NCI-H146 (cell line): ENCODE results near the gene PDE6G.

Experiments used
- DNase-seq: peaks from one replicate; lab custom pipeline; 2025; lab: John Stamatoyannopoulos, UW

PDE6G gene

GRCh38 chr17:81662002-81662401, 5.7 kb upstream of the PDE6G start:
- no peak for DNase-seq

DNA sequence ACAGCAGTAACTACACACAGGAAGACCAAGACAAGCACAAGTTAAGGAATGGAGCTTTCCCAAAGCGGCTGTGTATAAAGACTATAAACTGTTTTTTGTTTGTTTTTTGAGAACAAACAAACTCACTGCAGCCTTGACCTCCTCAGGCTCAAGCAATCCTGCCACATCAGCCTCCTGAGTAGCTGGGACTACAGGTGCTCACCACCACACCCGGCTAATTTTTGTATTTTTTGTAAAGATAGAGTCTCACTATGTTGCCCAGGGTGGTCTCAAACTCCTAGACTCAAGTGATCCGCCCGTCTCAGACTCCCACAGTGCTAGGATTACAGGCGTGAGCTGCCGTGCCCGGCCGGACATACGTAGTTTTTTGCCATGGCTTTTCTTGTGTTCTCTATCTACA, 4.1 kb upstream of the PDE6G start:
- no peak for DNase-seq

GRCh38 chr17:81659038-81659437, 2.7 kb upstream of the PDE6G start:
- no peak for DNase-seq

DNA sequence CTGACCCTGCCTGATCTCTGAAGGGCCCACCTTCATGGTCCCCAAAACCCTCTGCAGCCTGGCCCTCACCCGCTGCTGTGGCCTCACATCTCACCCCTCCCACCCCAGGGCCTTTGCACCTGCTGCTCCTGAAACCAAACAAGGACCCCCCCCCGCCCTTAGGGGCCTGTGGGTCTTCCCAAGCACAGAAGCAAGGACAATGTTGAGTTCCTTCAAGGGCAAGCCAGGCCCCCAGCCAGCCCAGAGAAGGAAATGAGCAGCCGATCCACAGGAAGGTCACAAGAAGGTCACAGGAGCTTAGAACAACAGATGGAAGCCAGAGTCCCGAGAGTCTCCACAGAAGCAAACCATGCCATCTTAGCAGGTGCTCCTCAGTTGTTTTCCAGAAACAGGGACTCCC, 493 bp upstream of the PDE6G start:
- no peak for DNase-seq

GRCh38 chr17:81655378-81656117, 794 bp downstream of the PDE6G start:
- no peak for DNase-seq

DNA sequence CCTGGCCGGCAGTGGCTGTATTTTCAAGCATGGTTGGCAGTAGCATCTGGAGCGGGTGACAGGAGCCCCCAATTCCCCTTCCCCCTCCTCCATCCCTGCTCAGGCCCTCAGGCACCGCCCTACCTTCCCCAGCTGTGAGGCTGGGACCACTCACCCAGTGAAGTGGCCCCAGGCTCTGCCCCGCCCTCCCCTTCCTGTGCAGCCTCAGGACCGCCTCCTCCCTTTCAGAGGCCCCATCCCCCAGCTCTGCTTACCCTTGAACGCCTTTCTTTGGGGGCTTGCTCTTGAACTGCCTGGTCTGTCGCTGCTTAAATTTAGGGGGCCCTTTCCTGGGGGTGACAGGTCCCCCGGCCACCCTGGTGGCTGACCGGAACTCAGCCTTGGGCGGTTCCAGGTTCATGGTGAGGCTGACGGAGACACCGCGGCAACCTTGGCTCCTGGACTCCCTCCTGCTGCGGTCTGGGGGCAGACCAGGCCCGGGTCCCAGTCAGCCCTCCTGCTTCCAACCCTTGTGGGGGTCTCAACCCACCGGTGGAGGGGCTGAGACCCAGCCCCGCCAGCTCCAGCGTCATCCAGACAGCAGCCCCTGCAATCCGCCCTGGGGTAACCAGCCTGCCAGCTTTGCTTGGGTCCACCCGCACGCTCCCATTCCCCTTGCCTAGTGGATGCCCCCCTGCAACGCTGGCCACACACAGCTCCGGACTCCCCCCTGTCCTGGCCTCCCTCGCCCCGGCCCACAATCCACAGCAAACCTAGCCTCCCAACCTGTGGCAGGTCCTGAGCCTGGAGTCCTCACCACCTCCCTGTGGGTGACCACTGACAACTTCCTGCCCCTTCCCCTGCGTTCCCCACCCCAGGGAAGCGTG, 3.2 kb downstream of the PDE6G start:
- peak; percentile 20 for DNase-seq

DNA sequence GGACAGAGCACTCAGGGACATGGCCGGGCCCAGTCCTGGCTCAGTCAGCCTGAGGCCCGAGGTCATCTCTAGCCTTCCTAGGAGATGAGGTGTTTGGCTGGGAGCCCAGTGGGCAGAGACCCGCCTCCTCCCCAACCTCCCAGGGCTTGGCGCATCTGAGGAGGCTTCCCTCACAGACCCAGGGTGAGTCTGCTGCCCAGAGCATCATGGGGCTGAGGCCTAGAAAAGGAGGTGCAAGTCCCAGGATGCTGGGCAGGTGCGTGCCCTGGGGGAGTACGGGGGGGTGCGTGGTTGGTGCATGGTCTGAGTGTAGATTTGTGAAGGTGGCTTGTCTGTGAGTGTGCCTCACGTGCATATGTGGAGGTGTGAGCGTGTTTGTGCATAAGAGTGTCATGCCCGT, 4.7 kb downstream of the PDE6G start:
- DNase-seq, result peak; percentile 12

DNA sequence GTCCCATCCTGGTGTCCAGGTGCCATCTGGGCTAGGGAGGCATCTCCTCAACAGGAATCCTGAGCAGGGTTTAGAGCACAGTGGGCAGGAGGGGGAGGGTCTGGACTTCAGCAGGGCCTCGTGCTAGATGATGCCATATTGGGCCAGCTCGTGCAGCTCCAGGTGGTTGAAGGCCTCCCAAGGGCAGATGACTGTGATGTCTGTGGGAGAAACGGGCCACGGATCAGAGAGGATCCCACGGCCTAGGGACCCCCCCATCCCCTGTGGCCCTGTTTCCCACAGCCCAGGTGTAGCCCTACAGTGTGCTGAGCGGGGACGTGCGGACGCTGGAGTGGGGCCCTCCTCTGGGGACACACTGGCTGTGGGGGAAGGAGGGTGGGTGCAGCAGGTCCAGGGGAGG, 5.4 kb downstream of the PDE6G start:
- no peak for DNase-seq

DNA sequence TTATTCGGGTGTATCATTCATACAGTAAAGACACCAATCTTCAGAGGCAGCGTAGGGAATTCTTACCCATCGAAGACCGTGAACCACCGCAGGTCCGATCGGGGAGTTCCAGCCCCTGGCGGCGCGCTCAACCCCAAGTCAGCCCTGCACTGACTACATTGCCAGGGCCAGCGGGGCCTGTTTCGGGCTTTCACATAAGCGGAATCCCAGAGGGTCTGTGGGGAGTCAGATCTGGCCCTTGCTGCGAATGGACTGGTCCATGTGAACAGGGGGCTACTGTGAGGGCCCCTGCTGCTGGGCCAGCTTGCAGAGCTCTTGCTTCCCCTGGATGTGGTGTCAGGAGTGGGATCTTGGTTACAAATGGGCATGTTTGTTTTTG, 7.6 kb downstream of the PDE6G start:
- DNase-seq, result no peak

DNA sequence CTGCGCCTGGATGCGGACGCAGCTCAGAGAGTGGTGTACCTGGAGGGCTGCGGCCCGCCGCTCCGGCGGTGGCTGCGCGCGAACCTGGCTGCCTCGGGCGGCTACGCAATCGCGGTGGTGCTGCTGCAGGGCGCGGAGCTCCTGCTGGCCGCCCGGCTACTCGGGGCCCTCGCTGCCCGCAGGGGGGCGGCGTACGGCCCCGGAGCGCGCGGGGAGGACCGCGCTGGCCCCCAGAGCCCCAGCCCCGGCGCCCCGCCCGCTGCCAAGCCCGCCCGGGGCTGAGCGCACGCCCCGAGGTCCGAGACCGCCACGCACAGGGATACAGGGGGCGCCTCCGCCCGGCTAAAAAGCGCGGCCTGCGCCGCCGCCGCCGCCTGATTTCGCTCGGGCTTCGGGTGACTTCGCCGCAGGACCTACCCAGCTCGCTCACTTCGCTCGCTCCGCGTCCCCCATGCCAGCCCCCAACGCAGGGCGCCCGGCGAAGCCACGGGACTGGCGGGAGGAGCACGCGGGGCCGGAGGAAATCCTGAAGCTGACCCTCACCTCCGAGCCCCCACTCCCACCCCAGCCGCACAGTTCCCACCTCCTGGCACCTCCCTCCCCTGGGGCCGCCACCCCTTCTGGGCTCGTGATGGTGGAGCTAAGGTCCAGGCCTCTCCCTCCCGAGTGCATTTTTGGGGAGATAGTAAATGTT, 8.2 kb downstream of the PDE6G start:
- peak; percentile 36 for DNase-seq

DNA sequence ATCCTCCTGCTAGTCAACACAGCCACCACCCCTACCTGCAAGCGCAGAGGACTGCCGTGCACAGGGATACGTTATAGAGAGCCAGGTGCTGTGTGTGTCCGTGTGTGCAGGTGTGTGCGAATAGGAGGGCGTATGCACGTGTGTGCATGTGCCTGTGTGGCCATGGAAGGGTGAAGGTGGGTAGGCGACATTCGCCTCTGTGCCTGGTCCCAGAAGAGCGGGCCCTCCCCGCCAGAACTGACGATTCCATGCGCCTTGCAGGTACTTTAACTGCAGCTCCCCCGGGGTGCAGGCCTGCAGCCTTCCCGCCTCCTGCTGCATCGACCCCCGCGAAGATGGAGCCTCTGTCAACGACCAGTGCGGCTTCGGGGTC, 8.7 kb downstream of the PDE6G start:
- DNase-seq, result peak; percentile 33

DNA sequence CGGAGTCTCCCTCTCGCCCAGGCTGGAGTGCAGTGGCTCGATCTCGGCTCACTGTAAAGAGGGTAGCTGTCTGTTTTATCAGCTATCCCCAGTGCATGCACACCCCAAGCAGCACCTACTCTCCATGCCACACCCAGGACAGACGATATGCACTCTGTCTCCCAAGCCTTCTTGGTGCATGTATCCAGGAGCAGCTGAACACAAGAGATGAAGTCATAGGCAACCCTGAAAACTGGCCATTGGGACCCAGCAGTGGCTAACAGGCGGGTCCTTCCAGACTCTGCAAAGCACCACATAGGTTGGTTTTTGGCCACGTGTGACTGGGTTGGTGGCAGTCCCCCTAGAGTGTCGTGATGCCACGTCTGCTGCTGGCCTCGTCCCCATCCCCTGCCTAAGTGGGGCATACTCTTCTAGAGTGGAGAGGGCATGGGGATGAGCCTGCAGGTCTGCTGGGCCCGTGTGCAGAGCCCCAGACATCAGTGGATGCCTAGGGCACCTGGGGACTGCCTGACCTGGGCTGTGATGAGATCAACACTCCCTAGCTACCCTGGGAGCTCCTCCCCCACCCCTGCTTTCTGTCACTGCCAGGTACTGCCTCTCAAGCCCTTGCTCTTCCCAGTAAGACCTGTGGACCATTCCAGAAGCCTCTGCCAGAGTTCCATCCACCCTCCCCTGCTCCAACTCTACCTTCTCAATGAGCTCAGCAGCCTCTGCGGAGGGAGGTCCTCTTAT, 9.3 kb downstream of the PDE6G start:
- no peak for DNase-seq

GRCh38 chr17:81644976-81645952, 11.1 kb downstream of the PDE6G start:
- no peak for DNase-seq

DNA sequence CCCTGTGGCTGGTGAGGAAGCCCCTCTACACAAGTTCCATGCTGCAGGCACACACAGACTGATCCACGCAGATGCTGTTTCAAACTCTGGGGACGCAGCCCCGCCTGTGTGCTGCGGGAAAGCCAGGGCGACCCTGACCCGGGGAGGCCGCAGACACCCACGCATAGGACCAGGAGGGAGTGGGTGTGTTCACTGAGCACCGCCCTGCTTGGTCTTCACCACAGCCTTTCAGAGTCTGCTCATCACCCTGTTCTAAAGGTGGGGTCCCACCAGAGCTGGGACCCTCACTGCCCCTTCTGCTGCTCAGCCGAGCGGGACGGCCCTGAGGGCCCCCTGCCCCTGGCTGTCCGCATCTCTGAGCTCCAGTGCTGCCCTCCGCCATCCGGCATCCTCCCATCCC, 11.8 kb downstream of the PDE6G start:
- no peak for DNase-seq

- no peak for DNase-seq
Measured at GRCh38 chr17:81641825-81642489, 14.4 kb downstream of the PDE6G start.

DNA sequence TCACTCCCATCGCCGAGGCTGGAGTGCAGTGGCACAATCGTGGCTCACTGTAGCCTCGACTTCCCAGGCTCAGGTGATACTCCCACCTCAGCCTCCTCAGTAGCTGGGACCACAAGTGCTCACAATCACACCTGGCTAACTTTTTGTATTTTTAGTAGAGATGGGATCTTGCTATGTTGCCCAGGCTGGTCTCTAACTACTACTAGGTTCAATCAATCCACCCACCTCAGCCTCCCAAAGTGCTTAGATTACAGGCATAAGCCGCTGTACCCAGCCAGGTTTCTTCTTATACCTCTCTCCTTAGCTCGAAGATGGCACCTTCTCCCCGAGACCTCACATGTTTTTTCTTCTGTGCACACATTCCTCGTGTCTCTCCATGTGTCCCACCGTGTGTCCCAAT, 16.3 kb downstream of the PDE6G start:
- DNase-seq, result no peak

DNA sequence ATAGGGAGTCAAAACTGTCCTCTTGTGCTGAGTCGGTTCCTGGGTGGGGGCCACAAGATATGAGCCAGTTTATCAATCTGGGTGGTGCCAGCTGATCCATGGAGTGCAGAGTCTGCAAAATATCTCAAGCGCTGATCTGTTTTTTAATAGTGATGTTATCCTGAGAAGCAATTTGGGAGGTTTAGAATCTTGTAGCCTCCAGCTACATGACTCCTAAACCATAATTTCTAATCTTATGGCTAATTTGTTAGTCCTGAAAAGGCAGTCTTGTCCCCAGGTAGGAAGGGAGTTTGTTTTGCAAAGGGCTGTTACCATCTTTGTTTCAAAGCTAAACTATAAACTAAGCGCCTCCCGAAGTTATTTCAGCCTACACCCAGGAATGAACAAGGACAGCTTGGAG, 17.7 kb downstream of the PDE6G start:
- no peak for DNase-seq

DNA sequence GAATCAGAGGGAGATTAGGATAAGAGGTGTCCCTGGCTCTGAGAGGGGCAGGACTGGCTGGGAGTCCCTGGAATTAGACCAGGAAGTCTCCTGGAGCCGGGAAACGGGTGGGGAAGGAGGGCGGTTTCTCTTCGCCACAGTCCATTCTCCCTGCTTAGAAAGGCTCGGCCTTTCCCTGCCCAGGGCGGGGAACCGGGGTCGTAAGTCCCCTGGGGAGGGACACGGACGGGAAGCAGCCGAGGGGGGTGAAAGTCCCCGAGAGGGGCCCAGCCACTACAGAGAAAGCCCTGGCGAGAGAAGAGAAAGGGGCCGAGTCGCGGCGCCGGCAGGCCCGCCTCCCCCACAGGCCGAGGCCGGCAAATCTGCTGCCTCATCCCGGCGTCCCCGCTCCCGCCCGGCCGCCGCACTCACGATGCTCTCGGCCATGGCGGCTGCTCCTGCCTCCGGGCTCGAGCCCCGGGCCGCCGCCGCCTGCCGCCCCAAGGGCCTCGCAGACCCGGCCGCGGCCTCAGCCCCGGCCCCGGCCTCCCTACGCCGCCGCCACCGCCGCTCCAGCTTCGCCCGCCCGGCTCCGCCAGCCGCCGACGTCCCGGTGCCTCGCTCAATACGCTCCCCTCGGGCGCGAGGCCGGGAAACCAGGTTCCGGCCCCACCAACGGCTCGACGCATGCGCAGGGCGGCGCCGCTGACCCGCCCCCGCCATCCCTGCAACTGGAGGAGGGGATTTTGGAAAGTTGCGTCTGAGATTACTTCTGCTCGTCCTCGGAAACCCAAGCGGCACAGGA, 19.6 kb downstream of the PDE6G start, which contains the start of the genes NPLOC4 and TSPAN10:
Gene NPLOC4, minus strand, starts transcription at position 608 of the 784 bp plus-strand sequence. Its CDS starts 182 bp downstream, at position 426.
Gene TSPAN10, plus strand, starts transcription at position 692 of the 784 bp plus-strand sequence. CDS start 5,217 bp downstream, outside the sequence.
- peak; percentile 76 for DNase-seq

DNA sequence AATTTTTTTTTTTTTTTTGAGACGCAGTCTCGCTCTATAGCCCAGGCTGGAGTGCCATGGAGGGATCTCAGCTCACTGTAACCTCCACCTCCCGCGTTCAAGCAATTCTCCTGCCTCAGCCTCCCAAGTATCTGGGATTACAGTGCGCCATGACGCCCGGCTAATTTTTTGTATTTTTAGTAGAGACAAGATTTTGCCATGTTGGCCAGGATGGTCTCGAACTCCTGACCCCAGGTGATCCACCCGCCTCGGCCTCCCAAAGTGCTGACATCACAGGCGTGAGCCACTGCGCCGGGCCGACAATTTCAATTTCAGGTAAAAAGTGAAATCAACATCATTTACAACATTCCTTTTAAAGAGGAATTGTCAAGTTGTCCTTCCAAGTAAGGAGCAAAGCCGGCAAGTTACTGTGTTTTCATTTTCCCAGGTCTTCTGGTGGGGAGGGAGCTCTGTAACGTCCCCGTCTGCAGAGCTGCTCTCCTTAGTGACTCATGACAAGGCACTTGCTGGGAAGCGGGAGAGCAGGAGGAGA, 20.3 kb downstream of the PDE6G start:
- no peak for DNase-seq
